Measurements from ENCODE around the gene SEC11C.

Gene SEC11C

DNA sequence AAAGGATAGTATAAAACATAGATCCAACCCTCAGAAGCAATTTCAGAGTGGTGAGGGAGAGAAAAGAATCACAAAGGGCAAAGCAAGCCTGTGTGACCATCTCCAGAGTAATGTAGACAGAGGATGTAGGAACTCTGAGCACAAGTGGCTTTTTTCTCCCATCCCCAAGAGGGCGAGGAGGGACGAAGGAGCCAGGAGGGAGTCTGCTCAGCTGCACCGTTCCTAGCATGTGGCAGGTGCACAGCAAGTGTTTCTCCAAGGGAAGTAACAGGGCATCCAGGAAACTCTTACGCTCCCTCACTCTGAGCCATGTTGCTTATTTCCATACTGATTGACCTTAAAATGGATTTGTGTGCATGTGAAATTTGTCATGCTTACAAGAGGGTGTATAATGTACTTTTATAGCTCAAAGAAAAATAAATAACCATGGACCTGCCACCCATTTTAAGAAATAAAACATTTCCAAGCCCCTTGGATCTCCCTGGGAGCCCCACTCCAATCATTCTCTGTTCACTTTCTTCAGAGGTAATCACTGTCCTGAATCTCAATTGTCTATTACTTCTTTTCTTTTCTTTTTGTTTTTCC, 37.8 kb upstream of the SEC11C start:
- no peaks in the 10 kb centered on the region for H3K36me3 ChIP-seq
- H3K4me3 ChIP-seq (ENCODE audit: low read depth, low read length), result no peak overlapping the region
- H3K4me1 ChIP-seq, result no peaks in the 10 kb centered on the region
- no peak for DNase-seq
- peaks cover 7% of the 10 kb centered on the region for H3K27me3 ChIP-seq
- no peaks in the 10 kb centered on the region for H3K9me3 ChIP-seq
- TF ChIP-seq, protein P1, sequence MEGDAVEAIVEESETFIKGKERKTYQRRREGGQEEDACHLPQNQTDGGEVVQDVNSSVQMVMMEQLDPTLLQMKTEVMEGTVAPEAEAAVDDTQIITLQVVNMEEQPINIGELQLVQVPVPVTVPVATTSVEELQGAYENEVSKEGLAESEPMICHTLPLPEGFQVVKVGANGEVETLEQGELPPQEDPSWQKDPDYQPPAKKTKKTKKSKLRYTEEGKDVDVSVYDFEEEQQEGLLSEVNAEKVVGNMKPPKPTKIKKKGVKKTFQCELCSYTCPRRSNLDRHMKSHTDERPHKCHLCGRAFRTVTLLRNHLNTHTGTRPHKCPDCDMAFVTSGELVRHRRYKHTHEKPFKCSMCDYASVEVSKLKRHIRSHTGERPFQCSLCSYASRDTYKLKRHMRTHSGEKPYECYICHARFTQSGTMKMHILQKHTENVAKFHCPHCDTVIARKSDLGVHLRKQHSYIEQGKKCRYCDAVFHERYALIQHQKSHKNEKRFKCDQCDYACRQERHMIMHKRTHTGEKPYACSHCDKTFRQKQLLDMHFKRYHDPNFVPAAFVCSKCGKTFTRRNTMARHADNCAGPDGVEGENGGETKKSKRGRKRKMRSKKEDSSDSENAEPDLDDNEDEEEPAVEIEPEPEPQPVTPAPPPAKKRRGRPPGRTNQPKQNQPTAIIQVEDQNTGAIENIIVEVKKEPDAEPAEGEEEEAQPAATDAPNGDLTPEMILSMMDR (IDR thresholded peaks at IDR 0.05; ENCODE audit: low read depth, low read length), result no peak

DNA sequence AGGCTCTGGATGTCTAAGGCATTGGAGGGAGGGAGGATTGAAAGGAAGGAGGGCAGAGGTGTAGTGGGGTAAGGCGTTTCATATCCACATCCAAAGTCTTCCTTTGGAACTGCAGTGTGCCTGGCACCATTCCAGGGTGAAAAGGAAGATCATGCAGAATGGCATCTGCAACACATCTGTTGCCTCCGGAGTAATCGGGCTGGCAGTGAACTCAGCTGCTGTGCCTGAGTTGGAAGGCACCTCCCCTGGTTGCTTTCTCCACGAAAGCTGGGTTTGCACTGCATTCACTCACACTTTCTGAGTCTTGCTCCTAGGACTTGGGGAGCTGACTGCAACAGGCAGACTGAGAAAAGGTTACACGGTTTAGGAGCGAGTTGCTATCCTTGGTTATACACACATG, 30.3 kb upstream of the SEC11C start:
- H3K36me3 ChIP-seq, result no peaks in the 10 kb centered on the region
- peak; percentile 11 for DNase-seq
- no peaks in the 10 kb centered on the region for H3K9me3 ChIP-seq
- H3K4me3 ChIP-seq (ENCODE audit: low read depth, low read length), result no peak overlapping the region
- H3K4me1 ChIP-seq, result no peaks in the 10 kb centered on the region
- peaks cover 10% of the 10 kb centered on the region for H3K27me3 ChIP-seq
- TF ChIP-seq, protein P1 (IDR thresholded peaks at IDR 0.05; ENCODE audit: low read depth, low read length), result no peak

DNA sequence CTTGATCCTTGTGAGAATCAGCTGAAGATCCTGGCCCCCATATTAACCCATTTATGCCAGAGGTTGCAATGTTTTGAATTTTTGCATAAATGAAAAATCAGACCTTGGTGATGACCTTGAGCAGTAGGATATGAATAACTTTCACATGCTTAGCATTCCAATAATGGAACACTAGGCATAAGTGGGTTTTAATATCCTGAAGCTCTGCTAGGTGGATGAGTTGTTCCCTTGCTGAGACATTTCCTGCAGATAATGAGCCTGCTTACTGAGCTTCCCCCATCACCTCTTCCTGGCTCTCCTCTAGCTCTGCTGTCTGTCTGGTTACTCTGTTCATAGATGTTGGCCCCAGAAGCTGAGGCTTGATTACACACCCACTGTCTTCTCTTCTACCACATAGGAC, 25.5 kb upstream of the SEC11C start:
- TF ChIP-seq, protein P1 (IDR thresholded peaks at IDR 0.05; ENCODE audit: low read depth, low read length), result no peak
- no peak overlapping the region for H3K4me3 ChIP-seq (ENCODE audit: low read depth, low read length)
- H3K4me1 ChIP-seq, result no peaks in the 10 kb centered on the region
- no peaks in the 10 kb centered on the region for H3K9me3 ChIP-seq
- H3K36me3 ChIP-seq, result no peaks in the 10 kb centered on the region
- H3K27me3 ChIP-seq, result 0 out of 2 replicates have a peak, but pooled peaks cover 3% of the 10 kb centered on the region
- no peak for DNase-seq

DNA sequence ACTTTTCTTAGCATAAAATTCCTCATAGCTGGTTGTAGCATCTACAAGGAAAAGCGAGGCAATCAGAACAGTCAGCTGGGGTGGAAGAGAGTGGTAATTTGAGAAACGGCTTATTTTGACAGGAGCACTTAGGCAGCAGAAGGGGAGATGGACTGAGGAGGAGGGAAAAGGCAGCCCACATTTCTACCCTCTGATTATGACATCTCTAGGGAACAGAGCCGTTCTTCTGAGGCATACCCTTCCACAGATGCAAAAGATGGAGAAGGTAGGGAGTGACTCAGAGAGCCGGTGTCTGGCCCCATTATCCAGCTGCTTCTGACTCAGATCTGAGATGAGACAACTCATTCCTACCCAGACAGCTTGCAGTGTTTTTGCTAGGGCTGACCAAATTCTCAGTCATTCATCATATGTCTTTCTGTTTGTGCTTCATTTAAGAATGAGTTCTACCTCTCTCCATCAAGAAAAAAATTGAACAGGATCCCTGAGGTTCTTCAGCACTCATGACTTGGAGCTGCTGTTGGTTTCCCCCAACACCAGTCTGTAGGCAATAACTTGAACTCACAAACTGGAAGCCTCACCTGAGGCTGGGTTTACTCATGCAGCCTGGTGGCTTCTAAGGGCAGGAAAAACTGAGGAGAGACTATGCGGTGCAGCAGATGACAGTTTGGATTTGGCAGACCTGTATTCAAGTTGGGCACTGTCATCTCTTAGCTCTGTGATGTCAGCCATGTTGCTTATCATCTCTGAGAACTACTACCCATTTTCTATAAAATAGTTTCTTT, 15.9 kb upstream of the SEC11C start:
- H3K36me3 ChIP-seq, result no peaks in the 10 kb centered on the region
- 0 out of 2 replicates have a peak, but pooled peaks cover 1% of the 10 kb centered on the region for H3K27me3 ChIP-seq
- DNase-seq, result no peak
- H3K4me3 ChIP-seq (ENCODE audit: low read depth, low read length), result no peak overlapping the region
- TF ChIP-seq, protein P1 (IDR thresholded peaks at IDR 0.05; ENCODE audit: low read depth, low read length), result no peak
- H3K9me3 ChIP-seq, result no peaks in the 10 kb centered on the region
- no peaks in the 10 kb centered on the region for H3K4me1 ChIP-seq

DNA sequence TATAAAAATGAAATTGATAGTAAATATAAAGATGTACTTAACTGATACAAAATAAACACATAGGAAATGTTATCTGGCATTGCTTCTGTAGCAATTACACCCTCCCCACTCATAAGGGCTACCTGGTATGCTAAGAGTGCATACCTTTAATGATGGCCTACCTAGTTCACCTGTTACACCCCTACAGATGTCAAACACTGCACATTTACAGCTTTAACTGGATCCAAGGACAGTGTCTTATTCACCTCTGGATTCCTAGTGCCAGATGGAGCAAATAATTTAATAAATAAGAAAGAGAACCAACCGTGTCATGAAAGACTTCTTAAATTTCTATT, 15.3 kb upstream of the SEC11C start:
- no peaks in the 10 kb centered on the region for H3K4me1 ChIP-seq

More for the DNA sequence above, 15.3 kb upstream of the SEC11C start:
- Histone ChIP-seq H3K9me3 (no peaks in the 10 kb centered on the region), H3K36me3 (no peaks in the 10 kb centered on the region), H3K27me3 (0 out of 2 replicates have a peak, but pooled peaks cover 5% of the 10 kb centered on the region), H3K4me3 (ENCODE audit: low read depth, low read length) (no peak overlapping the region)
- TF ChIP-seq, protein P1 (IDR thresholded peaks at IDR 0.05; ENCODE audit: low read depth, low read length), result no peak
- no peak for DNase-seq

Measured in BE2C (cell line).